A549 (cell line): Measurements from ENCODE around the gene LOXL1. TPM values are rescaled to one million over a fixed set of nuclear protein-coding genes. Genes with fewer than 3 reads are reported as not detected.

Source experiments
- ATAC-seq, 2 experiments: fragments of 200-7000 bp in 1 of 2; fragments of >200 bp in 1 of 2; cut with Nextera tagmentation in 1 of 2; cut with Tn5 transposase in 1 of 2; 3 replicates each; pipeline versions ENCODE4 v1.8.0 to v1.9.1; 2018 to 2020; ENCODE audit warnings: mild to moderate bottlenecking in 1 of 2, moderate library complexity in 1 of 2
- CTCF ChIA-PET: fragments of 300-600 bp; sonication (Branson Sonifier 250); formaldehyde crosslinking; extraction: SDS; loops from one replicate; lab custom pipeline; 2021; ENCODE audit warnings: antibody characterized with exemption, inconsistent platforms; lab: Yijun Ruan, JAX
- POLR2A ChIA-PET: fragments of 350-600 bp; formaldehyde crosslinking; extraction: SDS; loops from one replicate; lab custom pipeline; 2021; ENCODE audit warnings: antibody characterized with exemption, inconsistent platforms; lab: Yijun Ruan, JAX
- DNase-seq, 2 experiments: peaks; one replicate each; pipeline versions ENCODE4 v3.0.0 to v3.0.0-alpha.2; 2011 to 2016; ENCODE audit warnings: low read depth in 1 of 2, low spot score in 1 of 2
- FAIRE-seq: peaks from 2 replicates; lab custom pipeline; 2011; peaks lifted over from hg19 to GRCh38; lab: Jason Lieb, UNC
- H3K27ac ChIP-seq, 2 experiments: fragments of >200 bp; sonication (Bioruptor Twin); formaldehyde crosslinking; 3 replicates each; pipeline ENCODE4 v1.5.1; 2016 to 2017
- H3K4me1 ChIP-seq: fragments of >200 bp; sonication (Bioruptor Twin); formaldehyde crosslinking; 3 replicates; pipeline ENCODE4 v1.6.1; 2016
- H3K4me2 ChIP-seq: fragments of >200 bp; sonication (Bioruptor Twin); formaldehyde crosslinking; 3 replicates; pipeline ENCODE4 v1.6.1; 2016
- H3K4me3 ChIP-seq: fragments of >200 bp; sonication (Bioruptor Twin); formaldehyde crosslinking; 3 replicates; pipeline ENCODE4 v1.5.1; 2016
- H3K9me3 ChIP-seq: fragments of >200 bp; sonication (Bioruptor Twin); formaldehyde crosslinking; 3 replicates; pipeline ENCODE4 v1.6.1; 2016
- BCL3 ChIP-seq: fragments of >200 bp; sonication (Bioruptor Twin); formaldehyde crosslinking; IDR thresholded peaks from 3 replicates; pipeline ENCODE4 v1.6.1; 2016
- CEBPB ChIP-seq, 2 experiments: fragments of >200 bp in 1 of 2; sonication (Bioruptor Twin) in 1 of 2; formaldehyde crosslinking in 1 of 2; IDR thresholded peaks; 2 replicates each; pipeline ENCODE4 v1.6.1; 2012 to 2016
- E2F6 ChIP-seq: IDR thresholded peaks from 2 replicates; pipeline ENCODE4 v1.6.1; 2012; ENCODE audit warnings: low read depth, borderline replicate concordance
- EHMT2 ChIP-seq: fragments of 200-600 bp; sonication (generic); IDR thresholded peaks from 2 replicates; pipeline ENCODE4 v1.6.1; 2016; ENCODE audit warnings: antibody characterized with exemption, low read depth, mild to moderate bottlenecking, moderate library complexity
- EP300 ChIP-seq, 2 experiments: fragments of >200 bp; sonication (Bioruptor Twin); formaldehyde crosslinking; IDR thresholded peaks; 2 replicates in 1 of 2; 3 replicates in 1 of 2; pipeline ENCODE4 v1.6.1; 2016 to 2017
- HDAC2 ChIP-seq: fragments of 200-600 bp; sonication (generic); IDR thresholded peaks from 2 replicates; pipeline ENCODE4 v1.6.1; 2016
- JUN ChIP-seq, 2 experiments: fragments of >200 bp; sonication (Bioruptor Twin); formaldehyde crosslinking; IDR thresholded peaks; 2 replicates in 1 of 2; 3 replicates in 1 of 2; pipeline ENCODE4 v1.6.1; 2016 to 2017
- KDM1A ChIP-seq: fragments of 200-600 bp; sonication (generic); IDR thresholded peaks from 2 replicates; pipeline ENCODE4 v1.6.1; 2016; ENCODE audit warnings: low read depth, mild to moderate bottlenecking
- MAFK ChIP-seq: fragments of 450-650 bp; IDR thresholded peaks from 2 replicates; pipeline ENCODE4 v1.6.1; 2014; ENCODE audit not compliant: partially characterized antibody
- MAX ChIP-seq: IDR thresholded peaks from 2 replicates; pipeline ENCODE4 v1.6.1; 2012
- MAZ ChIP-seq: fragments of 150-350 bp; IDR thresholded peaks from 2 replicates; pipeline ENCODE4 v1.6.1; 2014; ENCODE audit warnings: antibody characterized with exemption, low read depth, low read length, borderline replicate concordance
- NFE2L2 ChIP-seq: fragments of 150-350 bp; conservative IDR thresholded peaks from 2 replicates; pipeline ENCODE4 v1.6.1; 2014; ENCODE audit warnings: low read length
- NPAS2 ChIP-seq: fragments of 250-450 bp; sonication (Bioruptor Pico); IDR thresholded peaks from 2 replicates; pipeline ENCODE4 v1.8.0; 2022; ENCODE audit warnings: mild to moderate bottlenecking, moderate library complexity, borderline replicate concordance
- PHF8 ChIP-seq: fragments of 200-600 bp; sonication (generic); IDR thresholded peaks from 2 replicates; pipeline ENCODE4 v1.6.1; 2016; ENCODE audit warnings: low read depth, mild to moderate bottlenecking, antibody characterized with exemption, moderate library complexity, borderline replicate concordance
- POLR2AphosphoS2 ChIP-seq: conservative IDR thresholded peaks from 2 replicates; pipeline ENCODE4 v1.6.1; 2012; ENCODE audit warnings: low read length, improper control_type of control experiment, inconsistent platforms
- RAD21 ChIP-seq, 2 experiments: fragments of >200 bp in 1 of 2; sonication (Bioruptor Twin) in 1 of 2; formaldehyde crosslinking in 1 of 2; IDR thresholded peaks in 1 of 2; conservative IDR thresholded peaks in 1 of 2; 2 replicates in 1 of 2; 3 replicates in 1 of 2; pipeline ENCODE4 v1.6.1; 2012 to 2018; ENCODE audit warnings: inconsistent platforms in 1 of 2
- RARB ChIP-seq: fragments of 250-450 bp; sonication (Bioruptor Pico); IDR thresholded peaks from 2 replicates; pipeline ENCODE4 v1.8.0; 2021; ENCODE audit warnings: mild to moderate bottlenecking, moderate library complexity
- REST ChIP-seq: fragments of 200-600 bp; sonication (generic); IDR thresholded peaks from 2 replicates; pipeline ENCODE4 v1.6.1; 2016; ENCODE audit warnings: antibody characterized with exemption, mild to moderate bottlenecking, moderate library complexity
- RFX5 ChIP-seq: fragments of 450-650 bp; IDR thresholded peaks from 2 replicates; pipeline ENCODE4 v1.7.1; 2014; ENCODE audit warnings: antibody characterized with exemption, mild to moderate bottlenecking, moderate library complexity
- RNF2 ChIP-seq: fragments of 200-600 bp; sonication (generic); IDR thresholded peaks from 2 replicates; pipeline ENCODE4 v1.6.1; 2016; ENCODE audit warnings: low read depth, mild to moderate bottlenecking, antibody characterized with exemption, moderate library complexity, borderline replicate concordance
- TFCP2L1 ChIP-seq: fragments of 250-450 bp; sonication (Bioruptor Pico); IDR thresholded peaks from 2 replicates; pipeline ENCODE4 v1.5.0; 2021; ENCODE audit warnings: mild to moderate bottlenecking
- TP53 ChIP-seq: fragments of 250-450 bp; sonication (Bioruptor Pico); IDR thresholded peaks from 2 replicates; pipeline ENCODE4 v1.5.0; 2021; ENCODE audit warnings: mild to moderate bottlenecking, moderate library complexity
- USF2 ChIP-seq: fragments of 450-650 bp; IDR thresholded peaks from 2 replicates; pipeline ENCODE4 v1.6.1; 2014; ENCODE audit warnings: antibody characterized with exemption
- ZFP36 ChIP-seq: fragments of 450-650 bp; IDR thresholded peaks from 2 replicates; pipeline ENCODE4 v1.6.1; 2014; ENCODE audit warnings: borderline replicate concordance; ENCODE audit not compliant: partially characterized antibody
- WGBS: methylation state at CpG from one replicate; pipeline ENCODE4 v1.1.6; 2017; ENCODE audit errors: missing lambda C conversion rate; 5-methylcytosine and 5-hydroxymethylcytosine counted together
- polyA plus RNA-seq, 4 experiments: library from polyadenylated mRNA; depleted of rRNA in 3 of 4; stranded (reverse); fragments of >200 nt; fragmentation: RNase III in 1 of 4; extraction: RNeasy Plus Mini Kit Qiagen cat#74134 plus additional on column Dnase treatment in 1 of 4; gene quantifications; 2 replicates in 3 of 4; 3 replicates in 1 of 4; pipeline ENCODE4 v1.2.3, GENCODE V29; 2011 to 2017

The LOXL1 gene
- polyA plus RNA-seq, 2 of the 4 experiments (the other 2 are of a cell fraction) = 0.62 to 0.65 TPM

- TF ChIP-seq RNF2 (no peak), RARB (no peak), REST (no peak), USF2 (no peak), EP300 (IDR thresholded peaks at IDR 0.05) (no peak), KDM1A (no peak), NPAS2 (CRISPR knock-in tag) (no peak), NFE2L2 (no peak), BCL3 (no peak), MAX (no peak), MAZ (no peak), TP53 (no peak), EHMT2 (no peak), MAFK (no peak), POLR2AphosphoS2 (no peak), PHF8 (no peak), RFX5 (no peak), TFCP2L1 (no peak), CEBPB (IDR thresholded peaks at IDR 0.05) (no peak)
- TF ChIP-seq, all 56 proteins: peak for 0
- Histone ChIP-seq H3K4me2 (no peak overlapping the region), H3K27ac (no peak overlapping the region), H3K9me3 (no peaks in the 10 kb centered on the region), H3K4me1 (0 out of 3 replicates have a peak, but pooled peaks cover 3% of the 10 kb centered on the region), H3K4me3 (no peak overlapping the region)
- FAIRE-seq = no peak
- ATAC-seq = no peak
- WGBS = 44% methylated on average over 2 of the region's 2 CpGs
- CTCF ChIA-PET = interaction anchor here (0.6 to 14.5 kb wide), 13 partner anchors 8 to 1128 kb away, joined by 3 to 237 read pairs (median 4); no protein-coding TSS in a partner anchor
- POLR2A ChIA-PET = no interaction called here
- no peak for DNase-seq
These were observed 39.5 kb downstream of the LOXL1 start for GRCh38 chr15:73965758-73966113.

- no peak for TF ChIP-seq RAD21 (conservative IDR thresholded peaks at IDR 0.05 in 1 of 2, IDR thresholded peaks at IDR 0.05 in 1 of 2)
- no peak for TF ChIP-seq E2F6
- no peak for TF ChIP-seq JUN (IDR thresholded peaks at IDR 0.05)
- TF ChIP-seq HDAC2 = no peak
- TF ChIP-seq TP53 = no peak
- TF ChIP-seq REST = no peak
- no peak for TF ChIP-seq ZFP36
- CTCF ChIA-PET = interaction anchor here (6.5 to 14.5 kb wide), 2 partner anchors 16 to 71 kb away, joined by 64 to 237 read pairs; no protein-coding TSS in a partner anchor
- no peak for FAIRE-seq
- DNase-seq = no peak
- POLR2A ChIA-PET = no interaction called here
- no peak overlapping the region for H3K4me3 ChIP-seq
- H3K4me1 ChIP-seq = 0 out of 3 replicates have a peak, but pooled peaks cover 3% of the 10 kb centered on the region
- ATAC-seq = no peak
- H3K27ac ChIP-seq = no peak overlapping the region
- H3K9me3 ChIP-seq = no peaks in the 10 kb centered on the region
- no peak overlapping the region for H3K4me2 ChIP-seq
- 87% methylated on average over 3 of the region's 3 CpGs for WGBS
These were observed 42.2 kb downstream of the LOXL1 start for GRCh38 chr15:73968461-73968860.
